Aorta (tissue), 5 donors: ENCODE results near the gene EXD3. TPM values are rescaled to one million over a fixed set of nuclear protein-coding genes. Genes with fewer than 3 reads are reported as not detected.
"Not testable (repeated sequence)": the region's sequence is repeated elsewhere in the genome, so short reads cannot be mapped to it uniquely, and the experiment has no call there.

Source experiments
- ATAC-seq: fragments of 200-7000 bp; cut with Tn5 transposase; one replicate; pipeline ENCODE4 v1.9.1; 2022; ENCODE audit warnings: moderate library complexity; ENCODE audit not compliant: low FRiP score
- DNase-seq, 2 donors: peaks; one replicate each; pipeline ENCODE4 v3.0.0-alpha.2; 2020
- H3K27ac ChIP-seq, 2 donors: one replicate each; pipeline ENCODE4 v1.5.1; 2013; ENCODE audit warnings: low read length in 2 of 2, mild to moderate bottlenecking in 2 of 2, moderate library complexity in 2 of 2, control low read depth in 1 of 2, inconsistent platforms in 1 of 2, low read depth in 1 of 2
- H3K27me3 ChIP-seq, 2 donors: one replicate each; pipeline ENCODE4 v1.6.1; 2013; ENCODE audit warnings: control low read depth in 1 of 2, low read length in 1 of 2, mild to moderate bottlenecking in 1 of 2, moderate library complexity in 1 of 2; ENCODE audit not compliant: insufficient read depth in 2 of 2, control insufficient read depth in 1 of 2
- H3K36me3 ChIP-seq, 2 donors: one replicate each; pipeline ENCODE4 v1.6.1; 2013; ENCODE audit warnings: control low read depth in 1 of 2, low read length in 1 of 2, mild to moderate bottlenecking in 1 of 2; ENCODE audit not compliant: insufficient read depth in 2 of 2, control insufficient read depth in 1 of 2
- H3K4me1 ChIP-seq, 2 donors: one replicate each; pipeline ENCODE4 v1.6.1; 2013; ENCODE audit warnings: low read length in 2 of 2, control low read depth in 1 of 2, mild to moderate bottlenecking in 1 of 2, moderate library complexity in 1 of 2; ENCODE audit not compliant: insufficient read depth in 2 of 2, control insufficient read depth in 1 of 2
- H3K4me3 ChIP-seq, 2 donors: one replicate each; pipeline ENCODE4 v1.5.1; 2013; ENCODE audit warnings: low read length in 2 of 2, control low read depth in 1 of 2, mild to moderate bottlenecking in 1 of 2
- H3K9me3 ChIP-seq: one replicate; pipeline ENCODE4 v1.6.1; 2013; ENCODE audit warnings: mild to moderate bottlenecking, low read length; ENCODE audit not compliant: control insufficient read depth
- WGBS, 2 donors: extraction: QIAGEN DNeasy Blood & Tissue Kit; methylation state at CpG; one replicate each; pipeline ENCODE4 v1.1.7; 2013; 5-methylcytosine and 5-hydroxymethylcytosine counted together
- intact Hi-C, 2 donors: fragments of 100-400 bp; cut with DNase I; formaldehyde crosslinking; loops; one replicate each; pipeline versions ENCODE4 v1.14.2 to v1.15.0; 2022
- polyA plus RNA-seq, 2 donors: library from polyadenylated mRNA; stranded (reverse); fragments of 200-250 nt; gene quantifications; one replicate each; pipeline ENCODE4 v1.2.3, GENCODE V29; 2013
- total RNA-seq, 2 donors: library from RNA; stranded (reverse); fragmentation: NEBNext Ultra II Directional; extraction: Animal tissue kit (Norgen Biotek cat#: 25700); gene quantifications; one replicate each; pipeline ENCODE4 v1.2.1, GENCODE V29; 2021
- donor health status: healthy with polysubstance abuse.
- donor health status: Bipolar disorder and iron deficiency.
- donor health status: DM: no; HTN: no; CAD: no.
- donor health status: DM: no; HTN: no; CAD: no.
- donor health status: DM: yes; HTN: yes; CAD: no.

EXD3 gene
- total and polyA plus RNA-seq, 4 donors: 15.9 to 96.8 (median 30.0) TPM

DNA sequence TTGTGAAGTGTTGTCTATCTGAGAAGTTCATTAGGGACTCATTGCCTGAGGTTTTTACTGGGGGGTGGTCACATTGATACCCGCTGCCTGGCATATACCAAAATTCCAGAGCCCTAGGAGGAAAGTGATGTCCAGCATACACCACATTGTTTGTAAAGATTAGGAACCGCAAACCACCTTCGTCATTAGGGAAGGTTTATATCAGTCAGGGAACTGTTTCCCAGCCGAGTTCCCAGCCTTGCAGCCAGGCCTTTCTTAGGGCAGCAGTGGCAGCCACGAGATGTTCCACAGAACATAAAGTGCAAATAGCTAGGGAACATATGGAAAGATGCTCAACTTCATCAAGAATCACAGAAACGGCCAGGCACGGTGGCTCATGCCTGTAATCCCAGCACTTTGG is 80.5 kb downstream of the EXD3 start:
- 81% methylated on average over 7 of the region's 7 CpGs for WGBS, 2 donors
- peaks cover 2 to 3% of the 10 kb centered on the region in 2 donors for H3K36me3 ChIP-seq
- no peak for ATAC-seq
- no peaks in the 10 kb centered on the region for H3K27me3 ChIP-seq
- DNase-seq: no peak
- intact Hi-C loops: no loop called here
- H3K4me3 ChIP-seq: no peak overlapping the region
- H3K9me3 ChIP-seq: peaks cover 7% of the 10 kb centered on the region
- H3K27ac ChIP-seq: no peak overlapping the region
- no peaks in the 10 kb centered on the region for H3K4me1 ChIP-seq

DNA sequence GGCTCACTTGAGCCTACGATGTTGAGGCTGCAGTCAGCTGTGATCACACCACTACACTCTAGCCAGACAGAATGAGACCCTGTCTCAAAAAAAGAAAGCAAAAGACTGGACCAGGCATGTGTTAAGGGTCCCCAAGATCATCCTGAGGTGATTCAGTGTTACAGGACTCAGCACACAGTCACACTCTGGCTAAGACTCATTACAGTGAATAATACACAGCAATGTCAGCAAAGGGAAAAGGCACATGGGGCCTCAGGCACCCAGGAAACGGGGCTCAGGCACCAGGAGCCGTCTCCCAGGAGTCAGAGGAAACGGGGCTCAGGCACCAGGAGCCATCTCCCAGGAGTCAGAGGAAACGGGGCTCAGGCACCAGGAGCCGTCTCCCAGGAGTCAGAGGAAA is 81.7 kb downstream of the EXD3 start:
- intact Hi-C loops: no loop called here
- Histone ChIP-seq H3K27me3 (no peaks in the 10 kb centered on the region), H3K9me3 (no peaks in the 10 kb centered on the region), H3K4me3 (no peak overlapping the region), H3K27ac (no peak overlapping the region), H3K4me1 (no peaks in the 10 kb centered on the region), H3K36me3 (peaks cover 0 to 3% of the 10 kb centered on the region in 2 donors)
- no peak for ATAC-seq
- no peak for DNase-seq
- 80 to 83% methylated on average over 6 of the region's 6 CpGs for WGBS, 2 donors

DNA sequence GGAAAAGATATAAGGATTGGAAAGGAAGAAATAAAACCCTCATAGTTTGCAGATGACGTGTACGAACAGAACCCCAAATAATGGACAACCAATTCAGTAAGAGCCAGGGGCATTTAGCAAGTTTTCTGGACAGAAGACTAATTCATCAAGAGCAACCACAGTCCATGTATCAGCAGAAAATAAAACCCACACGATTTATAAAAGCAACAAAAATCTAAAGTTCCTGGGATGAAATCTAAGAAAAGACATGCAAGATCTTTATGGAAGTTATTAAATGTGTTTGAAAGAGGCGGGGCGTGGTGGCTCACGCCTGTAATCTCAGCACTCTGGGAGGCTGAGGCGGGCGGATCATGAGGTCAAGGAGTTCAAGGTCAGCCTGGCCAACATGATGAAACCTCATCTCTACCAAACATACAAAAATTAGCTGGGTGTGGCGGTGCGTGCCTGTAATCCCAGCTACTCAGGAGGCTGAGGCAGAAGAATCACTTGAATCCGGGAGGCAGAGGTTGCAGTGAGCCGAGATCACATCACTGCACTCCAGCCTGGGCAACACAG is 83.0 kb downstream of the EXD3 start:
- 92 to 93% methylated on average over 12 of the region's 12 CpGs for WGBS, 2 donors
- H3K27me3 ChIP-seq, H3K4me3 ChIP-seq, intact Hi-C loops, ATAC-seq, DNase-seq, H3K9me3 ChIP-seq, H3K4me1 ChIP-seq, H3K27ac ChIP-seq, H3K36me3 ChIP-seq: not testable (repeated sequence)

DNA sequence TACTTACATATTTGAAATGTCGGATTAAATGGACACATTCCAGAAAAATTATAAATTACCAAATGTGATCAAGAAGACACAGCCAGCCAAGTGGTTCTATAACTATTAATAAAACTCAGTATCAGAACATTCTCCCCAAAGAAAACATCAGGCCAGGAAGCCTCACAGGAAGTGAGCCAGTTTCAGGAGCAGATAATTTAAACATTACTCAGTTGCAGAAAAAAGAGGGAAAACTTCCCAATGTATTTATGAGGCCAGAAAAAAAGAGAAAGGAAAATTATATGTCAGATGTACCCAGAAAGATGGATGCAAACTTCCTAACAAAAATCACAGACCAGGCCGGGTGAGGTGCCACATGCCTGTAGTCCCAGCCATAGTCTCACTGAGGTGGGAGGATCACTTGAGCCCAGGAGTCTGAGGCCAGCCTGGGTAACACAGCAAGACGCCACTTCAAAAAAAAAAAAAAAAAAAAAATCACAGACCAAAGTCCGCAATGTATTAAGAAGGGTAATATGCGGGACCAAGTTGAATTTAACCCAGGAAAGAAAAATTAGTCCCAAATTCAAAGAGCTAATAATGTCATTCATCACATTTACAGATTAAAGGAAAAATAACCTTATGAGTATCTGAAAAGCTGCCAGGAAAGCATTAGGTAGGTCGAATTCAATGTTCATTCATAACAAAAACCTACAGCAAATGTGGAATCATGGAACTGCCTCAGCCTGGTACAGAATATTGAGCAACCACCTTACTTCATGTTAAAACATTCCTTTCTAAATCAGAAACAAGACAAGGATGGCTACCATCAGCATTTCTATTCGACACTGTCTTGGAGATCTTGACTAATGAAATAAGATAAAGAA is 83.7 kb downstream of the EXD3 start:
- WGBS, 2 donors: 51 to 63% methylated on average over 7 of the region's 7 CpGs
- DNase-seq (no peak), ATAC-seq (no peak)
- H3K27me3 ChIP-seq: no peaks in the 10 kb centered on the region
- intact Hi-C loops: no loop called here
- no peaks in the 10 kb centered on the region for H3K4me1 ChIP-seq
- H3K9me3 ChIP-seq: no peaks in the 10 kb centered on the region
- H3K36me3 ChIP-seq: peaks cover 0 to 3% of the 10 kb centered on the region in 2 donors
- H3K27ac ChIP-seq: no peak overlapping the region
- H3K4me3 ChIP-seq: no peak overlapping the region

DNA sequence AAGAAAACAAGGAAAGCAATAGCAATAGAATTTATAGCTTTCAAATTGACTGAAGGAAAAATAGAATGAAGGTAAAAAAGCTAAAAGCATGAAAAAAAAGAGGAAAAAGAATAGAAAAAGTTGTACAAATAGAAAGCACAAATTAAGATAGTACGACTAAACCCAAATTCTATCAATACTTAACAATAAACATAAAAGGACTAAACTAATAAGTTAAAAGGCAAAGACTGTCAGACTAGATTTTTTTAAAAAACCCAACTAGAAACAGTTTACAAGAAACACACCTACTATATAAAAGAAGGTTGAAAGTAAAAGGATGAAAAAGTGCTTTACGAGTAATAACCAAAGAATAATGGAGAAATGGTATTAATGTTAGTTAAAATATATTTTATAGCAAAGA is 86.2 kb downstream of the EXD3 start:
- intact Hi-C loops: no loop called here
- DNase-seq: no peak

DNA sequence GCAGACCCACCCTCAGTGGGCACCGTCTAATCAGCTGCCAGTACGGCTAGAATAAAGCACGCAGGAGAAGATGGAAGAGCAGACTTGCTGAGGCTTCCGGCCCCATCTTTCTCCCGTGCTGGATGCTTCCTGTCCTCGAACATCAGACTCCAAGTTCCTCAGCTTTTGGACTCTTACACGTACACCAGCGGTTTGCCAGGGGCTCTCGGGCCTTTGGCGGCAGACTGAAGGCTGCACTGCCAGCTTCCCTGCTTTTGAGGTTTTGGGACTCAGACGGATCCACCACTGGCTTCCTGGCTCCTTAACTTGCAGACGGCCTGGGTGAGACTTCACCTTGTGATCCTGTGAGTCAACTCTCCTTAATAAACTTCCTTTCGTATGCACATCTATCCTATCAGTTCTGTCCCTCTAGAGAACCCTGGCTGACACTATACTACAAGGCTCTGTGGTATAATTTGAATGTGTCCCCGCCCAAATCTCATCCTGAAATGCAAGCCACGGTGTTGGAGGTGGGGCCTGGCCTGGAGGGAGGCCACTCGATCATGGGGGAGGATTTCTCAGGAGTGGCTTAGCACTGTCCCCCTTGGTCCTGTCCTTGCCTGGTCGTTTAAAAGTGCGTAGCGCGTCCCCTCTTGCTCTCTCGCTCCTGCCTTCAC is 89.8 kb downstream of the EXD3 start:
- ATAC-seq (no peak), DNase-seq (no peak)
- H3K36me3 ChIP-seq: no peaks in the 10 kb centered on the region
- no peaks in the 10 kb centered on the region for H3K9me3 ChIP-seq
- H3K27ac ChIP-seq: no peak overlapping the region
- H3K4me3 ChIP-seq: no peak overlapping the region
- no peaks in the 10 kb centered on the region for H3K27me3 ChIP-seq
- intact Hi-C loops: no loop called here
- no peaks in the 10 kb centered on the region for H3K4me1 ChIP-seq
- 68 to 74% methylated on average over 21 of the region's 21 CpGs for WGBS, 2 donors

More for the DNA sequence above, 86.2 kb downstream of the EXD3 start:
- H3K27me3 ChIP-seq: no peaks in the 10 kb centered on the region
- no peaks in the 10 kb centered on the region for H3K4me1 ChIP-seq
- 94 to 99% methylated on average over 2 of the region's 2 CpGs for WGBS, 2 donors
- ATAC-seq: no peak
- H3K9me3 ChIP-seq: no peaks in the 10 kb centered on the region
- no peak overlapping the region for H3K27ac ChIP-seq
- H3K4me3 ChIP-seq: no peak overlapping the region
- no peaks in the 10 kb centered on the region for H3K36me3 ChIP-seq

DNA sequence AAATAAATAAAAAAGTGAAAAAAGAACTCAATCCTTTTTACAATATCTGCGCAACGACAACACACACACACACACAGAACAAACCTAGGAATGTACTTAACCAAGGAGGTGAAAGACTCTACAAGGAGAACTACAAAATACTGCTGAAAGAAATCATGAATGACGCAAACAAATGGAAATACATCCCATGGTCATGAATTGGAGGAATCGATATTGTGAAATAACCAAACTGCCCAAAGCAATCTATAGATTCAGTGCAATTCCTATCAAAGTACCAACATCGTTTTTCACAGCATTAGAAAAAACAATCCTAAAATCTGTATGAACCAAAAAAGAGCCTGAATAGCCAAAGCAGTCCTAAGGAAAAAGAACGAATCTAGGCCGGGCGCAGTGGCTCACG is 91.0 kb downstream of the EXD3 start:
- DNase-seq: no peak
- no peaks in the 10 kb centered on the region for H3K9me3 ChIP-seq
- WGBS, 2 donors: 94 to 95% methylated on average over 9 of the region's 9 CpGs

DNA sequence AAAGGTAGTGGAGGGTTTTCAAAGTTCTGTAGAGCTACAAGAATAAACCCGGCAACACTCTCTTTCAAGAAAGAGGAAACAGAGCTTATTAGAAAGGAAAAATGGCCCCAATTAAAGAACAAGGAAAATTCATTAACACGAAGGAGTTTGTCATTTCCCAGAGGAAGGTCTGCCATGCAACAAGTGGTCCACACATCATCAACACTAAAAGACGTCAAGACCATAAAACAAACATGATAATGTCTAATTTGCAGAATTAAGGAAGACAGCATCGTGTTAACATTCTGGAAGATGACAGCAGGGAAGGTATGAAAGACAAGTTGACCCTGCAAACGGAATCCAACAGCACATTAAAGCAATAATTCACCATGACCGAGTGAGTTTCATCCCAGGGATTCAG is 92.3 kb downstream of the EXD3 start:
- DNase-seq (no peak), ATAC-seq (no peak)
- H3K4me1 ChIP-seq: no peaks in the 10 kb centered on the region
- 84 to 85% methylated on average over 6 of the region's 6 CpGs for WGBS, 2 donors
- no peak overlapping the region for H3K4me3 ChIP-seq
- no peaks in the 10 kb centered on the region for H3K27me3 ChIP-seq
- intact Hi-C loops: no loop called here
- no peak overlapping the region for H3K27ac ChIP-seq
- no peaks in the 10 kb centered on the region for H3K36me3 ChIP-seq
- H3K9me3 ChIP-seq: no peaks in the 10 kb centered on the region

More for the DNA sequence above, 91.0 kb downstream of the EXD3 start:
- intact Hi-C loops: no loop called here
- Histone ChIP-seq H3K27ac (no peak overlapping the region), H3K36me3 (no peaks in the 10 kb centered on the region), H3K4me3 (no peak overlapping the region), H3K27me3 (no peaks in the 10 kb centered on the region), H3K4me1 (no peaks in the 10 kb centered on the region)
- ATAC-seq: no peak
